GM18499 (cell line): ENCODE measurements around the gene HSH2D.

Experiments
- ATAC-seq: cut with Tn5 transposase; IDR thresholded peaks from one replicate; pipeline ENCODE4 v1.9.1; 2021; ENCODE audit warnings: moderate number of reproducible peaks; ENCODE audit not compliant: insufficient read depth, unreplicated experiment

The HSH2D gene

GRCh38 chr19:16118489-16119033 is 24.9 kb upstream of the HSH2D start:
- peak; percentile 46 for ATAC-seq

DNA sequence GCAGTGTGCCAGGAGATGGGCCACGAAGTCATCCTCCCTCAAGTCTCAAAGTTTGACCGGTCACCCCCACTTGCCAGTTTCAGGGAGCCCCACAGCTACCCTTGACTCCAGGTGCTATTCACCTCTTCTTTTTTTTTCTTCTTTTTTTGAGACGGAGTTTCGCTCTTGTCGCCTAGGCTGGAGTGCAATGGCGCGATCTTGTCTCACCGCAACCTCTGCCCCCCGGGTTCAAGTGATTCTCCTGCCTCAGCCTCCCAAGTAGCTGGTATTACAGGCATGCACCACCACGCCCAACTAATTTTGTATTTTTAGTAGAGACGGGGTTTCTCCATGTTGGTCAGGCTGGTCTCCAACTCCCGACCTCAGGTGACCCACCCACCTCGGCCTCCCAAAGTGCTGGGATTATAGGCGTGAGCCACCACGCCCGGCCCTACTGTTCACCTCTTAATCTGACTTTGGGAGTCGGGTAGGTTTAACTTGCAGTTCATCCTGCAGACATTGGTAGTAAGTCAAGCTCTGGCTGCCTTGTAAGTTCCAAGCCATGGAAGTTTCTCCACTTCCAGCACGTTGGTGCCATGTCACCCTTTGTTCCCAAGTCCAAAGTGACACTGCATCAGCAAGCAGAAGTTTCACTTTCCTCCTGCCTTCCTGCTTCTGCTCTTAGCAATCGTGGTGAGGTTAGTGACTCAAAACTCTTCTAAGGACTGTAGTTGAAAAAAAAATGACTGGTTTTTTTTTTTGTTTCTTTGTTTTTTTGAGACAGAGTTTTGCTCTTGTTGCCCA is 24.2 kb upstream of the HSH2D start:
- ATAC-seq: peak; percentile 14

- ATAC-seq: no peak
Measured at GRCh38 chr19:16121141-16121540, 22.3 kb upstream of the HSH2D start.

- no peak for ATAC-seq
Measured at GRCh38 chr19:16121967-16122366, 21.5 kb upstream of the HSH2D start.

- ATAC-seq: no peak
Measured at GRCh38 chr19:16124953-16125352, 18.5 kb upstream of the HSH2D start.

DNA sequence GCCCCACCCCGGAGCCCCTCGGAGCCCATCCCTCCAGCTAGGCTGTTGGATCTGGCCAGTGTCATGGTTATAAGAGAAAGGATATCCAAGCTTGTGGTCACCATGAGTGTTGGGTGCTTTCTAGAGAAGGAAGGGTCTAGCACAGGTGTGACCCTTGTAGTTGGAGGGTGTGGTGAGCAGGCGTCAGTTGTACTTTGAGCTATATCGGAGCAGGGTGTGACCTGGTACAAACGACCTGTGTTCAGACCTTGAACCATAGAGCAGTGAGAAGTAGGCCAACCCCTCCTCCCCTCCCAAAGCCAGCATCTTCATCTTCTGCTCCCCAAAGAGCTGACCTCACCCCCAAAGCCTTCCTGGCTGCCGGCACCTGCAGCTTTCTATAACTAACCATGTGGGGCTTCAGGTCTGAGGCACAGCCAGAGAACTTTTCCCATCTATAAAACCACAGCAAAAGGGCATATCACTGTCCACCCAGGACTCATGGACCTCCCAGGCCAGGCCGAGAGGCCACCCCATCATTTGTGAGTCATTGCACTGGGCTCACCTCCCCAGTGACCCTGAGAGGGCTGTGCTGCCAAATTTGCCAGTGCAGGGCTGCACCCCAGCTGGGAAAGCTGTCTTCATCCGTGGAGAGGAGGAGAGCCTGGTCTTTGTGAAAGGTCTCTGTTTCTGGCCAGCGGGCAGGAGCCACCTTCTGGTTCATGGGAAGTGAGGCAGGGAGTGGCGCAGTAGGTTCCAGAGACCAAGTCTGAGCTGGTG is 17.6 kb upstream of the HSH2D start:
- ATAC-seq: no peak

DNA sequence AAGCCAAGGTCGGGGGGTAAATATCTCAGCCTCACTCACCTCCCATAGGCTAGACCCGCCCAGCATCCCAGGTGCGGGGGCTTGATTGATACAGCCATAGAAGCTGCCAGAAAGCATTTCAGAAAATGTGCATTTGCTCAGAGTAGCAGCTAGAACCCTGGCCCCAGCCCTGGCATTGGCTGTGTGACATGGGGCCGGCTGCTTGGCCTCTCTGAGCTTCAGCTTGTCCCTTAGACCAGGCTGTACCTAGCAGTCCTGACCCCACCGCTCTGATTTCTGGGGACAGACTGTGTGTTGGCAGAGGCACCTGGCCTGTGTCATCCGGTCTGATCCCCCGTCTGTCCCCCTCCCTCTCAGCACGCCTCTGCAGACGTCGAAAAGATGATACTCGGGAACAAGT is 16.4 kb upstream of the HSH2D start:
- ATAC-seq: no peak

DNA sequence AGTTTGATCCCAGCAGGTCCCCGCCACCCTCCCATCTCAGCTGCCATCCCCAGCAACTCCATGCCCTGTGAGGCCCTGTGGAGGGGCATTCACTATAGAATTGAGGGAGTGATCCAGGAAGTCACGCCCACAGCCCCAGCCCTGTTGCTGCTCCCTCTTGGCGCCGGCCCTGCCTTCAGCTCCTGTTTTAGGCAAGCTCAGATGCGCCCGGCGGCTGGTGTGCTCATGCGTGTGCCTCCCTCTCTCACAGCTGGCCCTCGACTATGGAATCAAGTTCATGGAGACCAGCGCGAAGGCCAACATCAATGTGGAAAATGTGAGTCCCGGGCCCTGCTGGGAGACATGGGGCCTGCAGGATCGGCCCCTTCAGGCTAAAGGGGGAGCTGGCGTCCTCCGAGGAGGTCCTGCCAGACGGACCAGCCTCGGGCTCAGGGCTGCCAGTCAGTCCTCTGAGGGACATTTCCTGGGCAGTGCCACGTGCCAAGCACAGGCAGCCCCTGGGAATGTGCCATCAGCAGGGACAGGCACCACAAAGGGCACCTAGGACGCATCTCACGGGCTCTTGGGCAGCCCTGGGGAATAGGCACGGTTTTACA is 15.6 kb upstream of the HSH2D start:
- no peak for ATAC-seq

- no peak for ATAC-seq
Measured at GRCh38 chr19:16131648-16132047, 11.8 kb upstream of the HSH2D start.

GRCh38 chr19:16133818-16134217 is 9.7 kb upstream of the HSH2D start:
- no peak for ATAC-seq

DNA sequence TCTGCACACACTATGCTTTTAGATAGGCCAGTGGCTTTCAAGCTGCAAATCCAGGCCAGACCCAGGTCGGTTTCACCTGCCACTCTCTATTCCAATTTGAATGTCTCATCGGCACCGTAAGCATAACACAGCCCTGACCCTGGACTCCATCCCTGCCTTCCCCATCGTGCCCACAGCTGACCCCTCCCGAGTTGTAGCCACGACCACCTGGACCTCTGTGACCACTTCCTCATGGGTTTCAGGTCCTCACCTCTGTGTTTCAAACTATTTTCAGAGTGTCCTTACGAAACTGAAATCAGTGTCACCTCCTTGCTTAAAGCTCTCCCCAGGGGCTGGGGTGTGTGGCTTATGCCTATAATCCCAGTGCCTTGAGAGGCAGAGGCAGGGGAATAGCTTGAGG is 9.0 kb upstream of the HSH2D start:
- ATAC-seq: no peak

DNA sequence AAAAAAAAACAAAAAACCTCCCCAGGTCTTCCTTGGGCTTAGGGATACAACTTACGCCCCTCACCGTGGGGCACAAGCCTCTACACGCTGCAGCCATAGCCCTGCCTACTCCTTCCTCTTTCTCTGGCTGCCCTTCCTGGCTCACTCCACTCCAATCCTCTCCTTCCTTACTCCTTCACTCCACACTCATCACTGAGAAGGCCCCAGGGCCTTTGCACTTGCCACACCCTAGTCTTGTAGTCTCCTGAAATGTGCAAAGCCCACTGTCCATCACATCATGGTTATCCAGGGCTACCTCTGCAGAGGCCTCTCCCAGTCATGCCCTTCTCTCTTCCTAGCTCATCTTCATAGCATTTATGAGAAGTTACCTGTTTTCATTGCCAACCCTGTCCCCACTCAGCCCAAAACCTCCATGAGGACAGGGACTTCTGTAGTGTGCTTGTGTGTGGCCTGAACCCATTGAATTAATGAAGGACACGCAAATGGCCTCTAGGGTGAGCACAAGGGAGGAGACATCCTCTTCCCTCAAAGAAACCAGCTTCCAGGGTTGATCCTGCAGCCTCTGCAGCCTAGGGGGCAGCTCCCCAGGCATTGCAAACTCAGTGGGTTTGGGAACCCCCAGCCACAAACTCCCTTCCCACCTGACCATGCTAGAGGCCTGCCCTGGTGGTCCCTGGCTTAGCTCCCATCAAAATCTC is 7.9 kb upstream of the HSH2D start:
- ATAC-seq: no peak

- ATAC-seq: no peak
Measured at GRCh38 chr19:16136185-16136999, 7.1 kb upstream of the HSH2D start.

- ATAC-seq: no peak
Measured at GRCh38 chr19:16139752-16140151, 3.7 kb upstream of the HSH2D start.

DNA sequence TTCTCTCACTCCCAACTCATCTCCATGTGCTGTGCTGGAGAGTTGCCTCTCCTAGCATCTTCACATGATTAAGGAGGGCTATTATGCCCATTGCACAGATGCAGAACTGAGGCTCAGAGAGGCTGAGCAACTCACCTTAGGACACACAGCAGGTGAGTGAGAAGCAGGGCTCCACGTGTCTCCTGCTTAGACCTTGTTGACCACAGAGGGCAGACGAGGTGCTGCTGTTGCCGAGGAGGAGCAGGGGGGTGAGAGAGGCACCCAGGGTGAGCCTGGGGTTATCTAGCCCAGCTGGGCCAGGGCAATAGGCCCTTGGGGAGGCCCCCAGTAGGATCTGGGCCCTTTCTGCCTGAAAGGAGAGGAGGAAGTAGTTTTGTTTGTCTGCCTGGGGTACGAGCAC is 2.4 kb upstream of the HSH2D start:
- no peak for ATAC-seq

DNA sequence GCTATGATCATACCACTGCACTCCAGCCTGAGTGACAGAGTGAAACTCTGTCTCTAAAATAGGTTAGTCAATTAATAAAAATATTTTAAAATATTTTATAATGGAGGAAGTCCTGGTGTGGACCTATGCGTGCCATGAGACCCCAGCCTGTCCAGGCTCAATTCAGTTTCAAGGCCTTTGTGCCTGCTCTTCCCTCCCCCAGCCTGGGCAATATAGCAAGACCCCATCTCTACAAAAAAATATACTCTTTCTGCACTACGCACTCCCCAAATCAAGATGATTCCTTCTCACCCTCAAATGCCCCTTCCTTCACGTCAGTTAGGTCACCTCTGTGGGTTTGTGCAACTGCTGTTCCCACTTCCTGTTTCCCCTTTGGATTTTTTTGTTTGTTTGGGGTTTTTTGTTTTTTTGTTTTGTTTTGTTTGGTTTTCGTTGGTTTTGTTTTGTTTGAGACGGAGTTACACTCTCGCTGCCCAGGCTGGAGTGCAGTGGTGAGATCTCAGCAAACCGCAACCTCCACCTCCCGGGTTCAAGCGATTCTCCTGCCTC is 1.4 kb upstream of the HSH2D start:
- ATAC-seq: no peak

GRCh38 chr19:16144216-16144581 is 714 bp downstream of the HSH2D start:
- ATAC-seq: no peak

DNA sequence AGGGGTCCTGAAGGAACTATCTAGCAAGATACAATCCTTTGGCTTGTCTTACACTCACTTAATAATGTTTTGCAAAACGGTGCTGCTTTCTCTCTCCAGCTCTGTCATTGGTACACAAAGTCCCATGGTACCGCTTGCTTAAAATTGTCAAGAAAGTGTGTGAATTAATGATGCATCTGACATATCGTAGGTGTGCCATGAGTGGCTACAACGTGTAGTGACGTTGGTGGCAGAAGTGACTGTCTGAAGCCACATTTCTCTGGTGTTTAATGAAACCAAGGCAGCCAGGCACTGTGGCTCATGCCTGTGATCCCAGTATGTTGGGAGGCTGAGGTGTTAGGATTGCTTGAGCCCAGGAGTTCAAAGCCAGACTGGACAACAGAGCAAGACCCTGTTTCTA is 2.6 kb downstream of the HSH2D start:
- ATAC-seq: no peak

DNA sequence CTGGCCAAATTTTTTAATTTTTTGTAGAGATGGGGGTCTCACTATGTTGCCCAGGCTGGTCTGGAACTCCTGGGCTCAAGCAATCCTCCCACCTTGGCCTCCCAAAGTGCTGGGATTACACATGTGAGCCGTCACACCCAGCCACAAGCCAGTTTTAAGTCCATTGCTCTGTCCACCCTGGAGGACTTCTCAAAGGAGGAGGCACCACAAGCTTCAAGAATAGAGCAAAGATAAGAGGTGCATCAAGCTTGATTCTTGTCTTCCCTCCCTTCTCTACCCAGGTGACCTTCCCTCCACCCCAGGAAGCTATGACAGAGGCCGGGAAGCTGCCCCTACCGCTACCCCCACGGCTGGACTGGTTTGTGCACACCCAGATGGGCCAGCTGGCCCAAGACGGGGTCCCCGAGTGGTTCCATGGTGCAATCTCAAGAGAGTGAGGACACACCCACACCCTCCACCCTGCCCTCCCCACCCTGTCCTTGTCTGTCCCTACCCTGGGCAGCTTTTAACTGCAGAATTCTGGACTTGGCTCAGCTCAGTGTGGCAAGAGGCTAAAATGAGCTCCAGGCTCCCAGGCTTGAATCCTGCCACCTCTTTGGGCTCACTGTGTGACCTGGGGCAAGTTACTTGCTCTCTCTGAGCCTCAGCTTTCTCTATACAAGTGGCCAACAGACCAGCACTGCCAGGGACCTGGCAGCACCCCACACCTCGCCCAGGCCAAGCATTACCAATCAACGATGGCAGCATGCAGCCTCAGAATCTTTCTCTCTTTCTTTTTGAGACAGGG is 5.2 kb downstream of the HSH2D start:
- no peak for ATAC-seq
